Stromal cell of bone marrow (primary cell): ENCODE measurements around the gene STAB1.

Experiments used
- DNase-seq: peaks from one replicate; pipeline ENCODE4 v3.0.0-alpha.2; 2012; ENCODE audit warnings: low read depth

STAB1 gene

DNA sequence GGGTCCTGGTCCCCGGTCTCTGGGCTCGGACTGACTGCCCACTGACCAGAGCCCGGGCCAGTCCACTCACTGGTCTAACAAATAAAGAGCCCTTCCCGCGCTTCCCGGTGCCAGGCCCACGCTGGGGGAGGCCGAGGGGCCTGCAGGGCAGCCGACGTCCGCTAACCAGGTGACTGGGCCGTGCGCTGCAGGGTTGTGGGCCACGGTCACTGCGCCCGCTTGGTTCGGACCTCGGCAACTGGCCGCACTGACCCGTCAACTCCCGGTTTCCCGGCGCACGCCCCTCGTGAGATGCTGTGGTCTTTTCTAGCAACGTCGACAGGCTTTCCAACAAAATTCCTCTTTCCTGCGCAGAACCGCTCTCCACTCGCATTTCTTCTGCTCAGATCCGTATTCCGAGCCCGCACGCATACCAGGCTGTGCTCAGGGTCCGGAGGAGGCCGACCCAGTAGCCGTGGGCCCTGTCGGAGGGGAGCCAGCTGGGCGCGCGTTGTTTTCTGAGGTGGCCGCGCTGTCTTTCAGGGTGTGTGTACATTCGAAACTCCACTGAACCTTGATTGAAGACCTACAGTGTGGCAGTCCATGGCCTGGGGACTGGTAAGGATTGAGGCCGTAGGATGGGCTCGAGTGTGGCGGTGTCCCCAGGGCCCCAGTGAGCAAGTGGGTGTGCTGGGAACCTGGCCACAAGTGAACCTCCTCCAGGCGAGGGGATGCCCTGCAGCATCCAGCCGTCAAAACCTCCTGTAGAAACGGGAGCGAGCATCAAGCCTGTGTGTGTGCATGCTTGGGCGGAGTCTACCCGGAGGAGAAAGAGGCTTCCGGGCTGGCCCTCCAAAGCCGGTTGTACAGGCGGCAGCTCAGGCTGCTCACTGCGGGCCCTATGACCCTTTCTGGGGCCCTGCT is 39.4 kb downstream of the STAB1 start:
- no peak for DNase-seq

DNA sequence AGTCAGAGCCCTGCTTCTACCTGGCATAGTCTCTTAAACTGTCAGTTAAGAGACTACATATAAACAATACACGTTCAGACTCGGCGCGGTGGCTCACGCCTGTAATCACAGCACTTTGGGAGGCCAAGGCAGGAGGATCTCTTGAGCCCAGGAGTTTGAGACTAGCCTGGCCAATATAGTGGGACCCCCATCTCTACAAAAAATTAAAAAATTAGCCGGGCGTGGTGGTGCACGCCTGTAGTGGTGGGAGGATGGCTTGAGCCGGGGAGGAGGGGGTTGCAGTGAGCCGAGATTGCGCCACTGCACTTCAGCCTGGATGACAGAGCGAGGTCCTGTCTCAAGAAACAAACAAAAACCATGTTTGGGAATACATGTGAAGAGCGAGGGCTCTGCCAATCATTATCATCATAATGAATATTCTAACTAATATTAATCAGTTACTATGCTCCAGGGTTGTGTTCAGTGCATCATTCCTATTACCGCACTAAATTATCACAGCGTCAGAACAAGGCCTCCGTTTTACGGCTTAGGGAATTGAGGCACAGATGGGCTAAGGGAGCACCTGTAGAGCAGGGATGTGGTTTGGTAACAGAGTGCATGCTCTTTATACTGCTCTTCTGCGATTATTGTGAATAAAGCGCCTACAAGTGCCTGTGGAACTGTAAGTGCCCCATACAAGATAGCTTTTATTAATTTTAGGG is 40.4 kb downstream of the STAB1 start:
- DNase-seq, result no peak

DNA sequence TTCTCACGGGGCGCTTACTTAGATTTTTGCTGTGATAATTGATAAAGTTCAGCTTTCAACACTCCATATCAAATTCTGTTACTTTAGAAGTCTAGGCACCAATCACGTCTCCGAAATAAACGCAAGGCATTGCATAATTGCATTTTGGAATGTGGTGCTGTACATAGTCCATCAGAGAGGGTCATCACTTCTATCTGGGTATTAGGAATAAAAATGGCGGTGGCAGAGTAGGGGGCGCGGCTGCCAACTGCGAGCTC is 40.9 kb downstream of the STAB1 start:
- DNase-seq, result no peak

DNA sequence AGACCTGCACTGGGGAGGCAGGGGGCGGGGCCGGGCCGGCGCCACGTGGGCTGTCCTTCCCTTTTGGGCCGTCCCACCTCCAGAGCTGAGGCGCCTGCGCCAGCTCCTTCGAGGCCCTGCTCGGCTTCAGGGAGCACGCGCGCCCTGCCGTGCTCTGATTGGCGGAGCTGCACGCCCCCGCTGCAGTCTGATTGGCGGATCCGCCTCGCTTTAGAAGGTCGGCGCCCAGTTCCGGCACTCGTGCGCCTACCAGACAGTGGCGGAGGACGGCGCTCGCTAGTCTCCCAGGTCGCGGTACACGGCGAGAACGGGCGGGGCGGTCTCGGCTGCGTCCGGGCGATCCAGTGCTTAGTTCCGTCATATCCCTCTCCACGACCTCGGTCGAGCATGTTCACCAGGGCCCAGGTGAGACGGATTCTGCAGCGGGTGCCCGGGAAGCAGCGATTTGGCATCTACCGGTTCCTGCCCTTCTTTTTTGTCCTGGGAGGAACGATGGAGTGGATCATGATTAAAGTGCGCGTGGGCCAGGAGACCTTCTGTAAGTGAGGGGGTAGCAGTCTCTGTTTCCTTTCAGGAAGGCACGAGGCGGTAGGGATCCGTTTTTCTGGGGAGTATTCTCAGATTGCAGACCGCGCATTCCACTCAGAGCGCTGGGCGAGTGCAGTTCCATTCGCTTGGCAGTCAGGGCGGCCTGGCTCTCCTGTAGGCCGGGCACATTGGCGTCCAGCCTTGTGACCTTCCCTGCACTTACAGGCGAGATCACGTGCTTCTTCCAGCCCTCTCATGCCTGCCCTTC is 41.4 kb downstream of the STAB1 start, which contains the start of gene UQCC5:
TSS of gene UQCC5 (plus strand) at position 237 of the 796 bp plus-strand sequence. CDS start at position 388, 151 bp downstream.
- peak; percentile 97 for DNase-seq

DNA sequence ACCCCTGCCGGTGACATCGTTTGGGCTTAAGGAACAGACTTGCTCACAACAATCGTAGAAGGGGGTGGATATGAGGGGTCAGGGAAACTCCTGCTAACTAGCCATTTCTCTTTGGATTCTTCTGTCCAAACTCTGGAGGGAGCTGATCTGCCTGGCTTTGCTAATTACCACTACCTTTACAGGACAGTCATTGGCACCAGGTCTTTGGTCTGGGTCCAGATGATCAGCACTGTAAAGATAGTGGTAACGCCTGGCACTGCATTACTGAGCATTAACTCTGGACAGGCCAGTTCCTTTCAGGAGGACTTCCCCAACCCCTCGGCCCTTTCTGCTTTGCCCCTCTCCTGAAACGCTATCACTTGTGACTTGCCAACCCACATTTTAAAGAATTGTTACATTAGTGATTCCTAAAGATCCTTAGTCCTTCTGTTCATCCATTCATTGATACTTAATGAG is 42.1 kb downstream of the STAB1 start:
- DNase-seq, result no peak

DNA sequence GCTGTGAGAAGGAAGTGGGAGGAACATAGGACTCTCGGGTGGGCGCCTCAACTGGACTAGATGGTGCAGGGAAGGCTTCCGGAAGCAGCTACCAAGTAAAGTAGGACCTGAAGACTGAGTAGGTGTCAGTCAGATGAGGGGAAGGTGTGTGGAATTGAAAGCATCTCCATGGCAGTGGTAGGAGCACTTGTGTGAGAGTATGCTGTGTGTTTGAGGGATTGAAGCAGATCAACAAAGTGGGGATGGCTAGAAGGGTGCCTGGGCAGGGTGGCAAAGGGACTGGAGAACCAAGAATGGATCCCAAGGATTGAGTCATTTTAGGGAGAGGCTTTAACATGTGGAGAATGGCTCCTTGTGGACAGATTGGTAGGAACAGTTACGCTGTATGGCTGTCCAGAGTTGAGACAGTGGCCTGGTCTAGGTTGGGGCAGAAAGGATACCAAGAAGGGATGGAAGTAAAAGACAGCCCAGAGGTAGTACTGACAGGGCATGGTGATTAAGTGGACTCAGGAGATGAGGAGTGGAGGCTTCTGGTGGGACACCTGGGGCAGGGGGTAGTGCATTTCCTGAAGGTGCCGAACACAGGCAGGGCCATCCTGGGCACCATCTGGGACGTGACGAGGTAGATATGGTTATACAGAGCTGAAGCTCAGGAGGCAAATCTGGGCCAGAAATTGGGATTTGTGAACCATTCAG is 42.7 kb downstream of the STAB1 start:
- no peak for DNase-seq

DNA sequence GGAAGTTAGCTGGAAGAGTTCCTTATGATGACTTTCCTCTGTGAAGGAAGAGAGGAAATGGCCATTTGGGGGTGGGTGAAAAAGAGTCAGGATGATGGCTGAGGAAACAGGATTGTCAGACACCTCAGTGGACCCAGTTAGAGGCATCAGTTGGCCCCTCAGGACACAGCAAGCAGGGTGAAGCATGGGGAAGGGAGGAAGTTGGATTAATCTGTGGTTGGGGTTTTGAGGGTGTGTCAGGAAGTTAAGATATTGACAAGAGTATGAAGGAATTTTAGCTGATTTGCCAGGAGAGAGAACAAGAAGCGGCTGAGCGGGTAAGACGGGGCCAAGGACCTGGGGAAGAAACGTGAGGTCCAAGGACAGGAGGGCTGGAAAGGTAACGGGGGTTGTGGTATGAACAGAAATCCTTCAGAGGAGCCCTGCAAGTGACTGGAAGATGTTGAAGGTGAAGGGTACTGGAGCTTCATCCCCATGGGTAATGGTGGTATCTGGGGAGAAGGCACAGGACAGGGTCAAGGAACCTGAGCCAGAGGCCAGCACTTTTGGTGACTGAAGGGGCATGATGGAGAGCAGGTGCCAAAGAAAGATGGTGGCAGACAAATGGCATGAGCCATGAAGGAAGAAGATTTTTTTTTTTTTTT is 44.0 kb downstream of the STAB1 start:
- DNase-seq, result no peak

DNA sequence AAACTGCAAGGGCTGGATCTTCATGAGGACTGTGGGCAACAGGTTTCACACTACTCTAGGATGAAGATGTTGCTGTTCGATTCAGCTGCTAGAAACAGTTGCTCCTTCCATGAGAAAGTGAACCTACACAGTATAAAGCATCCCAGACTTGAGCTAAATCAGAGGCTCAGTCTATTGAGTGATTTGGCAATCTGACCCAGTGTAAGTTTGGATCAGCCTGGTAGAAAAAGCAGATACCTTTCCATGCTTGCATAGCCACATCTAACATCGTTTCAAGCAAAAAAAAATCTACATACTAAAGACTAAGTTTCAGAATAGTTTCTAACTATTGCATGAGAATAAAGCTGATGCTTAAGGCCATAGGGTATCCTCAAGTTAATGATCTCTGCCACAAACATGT is 45.9 kb downstream of the STAB1 start:
- DNase-seq, result no peak

DNA sequence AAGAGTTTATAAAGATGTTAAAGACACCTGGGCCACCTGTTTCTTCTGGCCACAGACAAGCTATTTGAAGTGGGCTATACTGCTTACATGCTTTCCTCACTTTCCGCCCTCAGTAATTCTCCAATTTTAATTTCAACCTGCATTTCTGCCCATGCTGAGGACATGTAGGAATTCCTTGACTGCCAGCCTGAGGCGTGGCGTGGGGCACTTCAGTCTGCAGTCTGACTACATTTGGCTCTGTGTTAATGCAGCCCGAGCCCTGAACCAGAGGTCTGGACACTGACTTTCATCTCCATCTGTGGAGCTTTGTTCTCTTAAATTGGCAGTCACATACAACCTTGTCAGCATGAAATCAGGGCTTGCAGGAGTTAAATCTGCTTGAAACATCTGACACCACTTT is 49.8 kb downstream of the STAB1 start:
- DNase-seq, result no peak

DNA sequence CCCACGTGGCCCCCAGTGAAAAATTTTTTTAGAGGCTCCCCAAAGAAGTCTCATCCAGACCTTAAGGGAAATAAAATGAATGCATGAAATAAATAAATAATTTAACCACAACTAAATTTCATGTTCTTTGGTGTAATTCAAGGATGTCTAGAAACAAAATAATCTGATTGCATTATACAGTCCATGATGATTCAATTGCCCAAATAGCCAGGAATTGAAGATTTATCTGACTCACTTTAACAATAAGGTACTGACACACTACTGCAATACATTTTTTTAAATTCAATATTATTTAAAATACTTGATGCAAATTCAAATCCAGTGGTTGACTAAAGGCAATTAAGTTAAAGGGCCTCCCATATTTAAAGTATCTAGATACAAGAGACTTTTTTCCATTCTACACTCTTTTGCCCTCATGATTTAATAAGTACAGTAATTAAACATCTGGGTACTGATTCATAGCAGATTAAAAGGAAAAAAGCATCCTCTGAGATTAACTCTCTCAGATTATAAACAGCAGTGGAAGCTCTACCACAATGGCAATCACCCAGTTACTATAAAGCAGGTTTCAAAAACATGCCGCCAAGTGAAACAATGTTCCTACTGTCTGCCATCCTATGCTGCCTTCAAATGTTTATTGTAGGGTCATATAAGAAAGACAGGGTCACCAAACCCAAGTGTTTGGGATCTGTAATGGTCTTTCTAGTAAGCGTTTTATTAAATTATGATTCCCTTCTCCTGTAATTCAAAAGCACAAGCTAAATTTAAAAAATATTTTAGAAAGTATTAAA is 51.2 kb downstream of the STAB1 start:
- no peak for DNase-seq

DNA sequence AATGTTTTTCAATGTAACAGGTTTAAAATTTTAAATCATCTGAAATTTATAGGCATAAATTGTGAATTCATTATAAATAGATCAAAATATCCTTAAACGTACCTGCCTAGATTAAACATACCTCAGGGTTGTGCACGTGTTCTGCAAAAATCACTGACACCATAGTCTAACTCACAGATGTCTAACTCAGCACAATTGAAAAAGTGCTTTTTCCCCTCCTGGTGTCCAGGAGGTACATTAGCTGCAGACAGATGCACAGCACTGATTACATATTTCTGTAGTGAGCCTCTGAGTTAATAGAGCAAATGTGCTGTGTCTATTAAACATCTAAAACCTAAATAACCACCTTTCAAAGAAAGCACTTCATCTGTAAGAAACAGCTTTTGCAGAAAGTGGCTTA is 52.0 kb downstream of the STAB1 start:
- no peak for DNase-seq

DNA sequence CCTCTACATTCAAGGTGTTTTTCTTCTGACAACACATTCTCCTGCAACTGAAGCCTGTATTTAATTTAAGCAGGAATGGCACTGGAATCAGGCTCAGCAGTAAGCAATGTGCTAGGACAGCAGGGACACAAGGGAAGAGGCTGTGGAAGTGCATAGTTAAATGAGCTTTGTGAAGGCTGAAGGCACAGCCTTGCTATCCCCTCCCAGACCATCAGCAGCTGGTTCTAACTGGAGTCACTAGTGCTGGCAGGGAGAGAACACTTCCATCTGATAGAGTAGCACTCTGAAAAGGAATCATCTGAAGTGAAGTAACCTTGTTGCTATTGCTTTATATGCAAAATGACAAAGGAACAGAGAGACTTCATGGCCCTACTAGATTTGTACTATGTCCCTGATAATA is 56.0 kb downstream of the STAB1 start:
- DNase-seq, result no peak

DNA sequence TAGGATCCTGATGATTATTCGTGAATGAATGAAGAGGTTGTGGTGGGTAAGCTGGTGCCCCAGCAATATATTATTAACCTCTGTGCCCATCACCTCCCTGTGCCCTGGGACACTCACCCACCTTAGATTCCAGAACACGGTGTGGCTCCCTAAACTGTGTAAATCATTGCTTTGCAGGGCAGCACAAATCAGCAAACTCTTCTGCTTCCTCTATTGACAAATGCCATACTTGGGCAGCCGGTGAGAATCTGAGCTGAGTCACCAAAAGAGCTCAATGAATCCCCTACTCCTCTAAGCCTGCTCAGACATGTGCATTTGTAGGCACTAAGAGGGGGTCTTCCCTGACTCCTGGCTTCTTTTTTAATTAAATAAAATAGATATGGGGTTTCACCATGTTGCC is 57.0 kb downstream of the STAB1 start:
- DNase-seq, result no peak

DNA sequence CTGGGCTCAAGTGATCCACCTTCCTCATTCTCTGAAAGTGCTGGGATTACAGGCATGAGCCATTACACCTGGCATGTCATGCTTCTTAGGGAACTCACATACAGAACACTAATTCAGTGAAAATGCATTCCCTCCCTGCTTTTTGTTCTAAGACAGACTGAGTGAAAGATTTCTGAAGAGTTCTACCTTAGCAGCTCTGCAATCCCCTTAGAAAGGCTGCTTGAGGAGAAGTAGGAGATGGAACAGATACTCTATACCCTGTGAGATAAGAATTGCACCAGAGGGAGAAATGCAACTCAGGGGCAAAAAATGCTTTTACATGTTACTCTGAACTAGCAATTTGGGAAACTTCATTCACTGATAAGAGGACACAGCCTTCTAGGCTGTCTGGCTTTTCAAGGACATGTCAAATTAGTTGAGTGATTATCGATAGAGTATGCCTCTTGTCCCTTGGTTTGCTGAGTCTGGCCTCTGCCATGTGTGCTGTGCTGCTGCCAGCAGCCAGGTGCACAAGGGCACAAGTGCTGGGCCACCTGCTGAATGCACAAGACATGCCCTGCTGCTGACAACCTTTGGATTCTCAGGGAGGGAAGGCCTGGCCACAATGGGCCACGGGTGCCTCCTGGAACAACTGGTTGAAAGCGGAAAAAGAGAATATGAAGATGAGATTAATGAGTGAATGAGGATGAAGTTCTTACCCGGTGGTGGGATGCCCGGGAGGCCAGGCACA is 59.1 kb downstream of the STAB1 start:
- DNase-seq, result no peak

DNA sequence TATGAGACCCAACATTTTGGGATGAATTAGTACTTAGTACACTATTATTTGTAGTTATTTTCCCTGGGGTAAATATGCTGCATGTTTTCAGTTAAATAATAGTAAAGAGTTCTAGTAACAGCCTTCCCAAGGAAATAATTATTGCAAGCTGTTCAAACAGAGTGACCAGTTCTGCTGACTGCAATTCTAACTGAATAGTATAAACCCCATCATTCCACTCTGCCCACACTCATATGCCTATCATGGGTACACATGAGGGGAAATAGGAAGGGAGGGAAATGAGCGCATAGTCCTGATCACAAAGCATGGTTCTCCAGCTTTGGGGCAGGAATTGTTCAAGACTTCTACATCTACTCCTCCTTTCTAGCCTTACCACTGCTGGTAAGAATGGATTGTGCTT is 59.9 kb downstream of the STAB1 start:
- DNase-seq, result no peak

DNA sequence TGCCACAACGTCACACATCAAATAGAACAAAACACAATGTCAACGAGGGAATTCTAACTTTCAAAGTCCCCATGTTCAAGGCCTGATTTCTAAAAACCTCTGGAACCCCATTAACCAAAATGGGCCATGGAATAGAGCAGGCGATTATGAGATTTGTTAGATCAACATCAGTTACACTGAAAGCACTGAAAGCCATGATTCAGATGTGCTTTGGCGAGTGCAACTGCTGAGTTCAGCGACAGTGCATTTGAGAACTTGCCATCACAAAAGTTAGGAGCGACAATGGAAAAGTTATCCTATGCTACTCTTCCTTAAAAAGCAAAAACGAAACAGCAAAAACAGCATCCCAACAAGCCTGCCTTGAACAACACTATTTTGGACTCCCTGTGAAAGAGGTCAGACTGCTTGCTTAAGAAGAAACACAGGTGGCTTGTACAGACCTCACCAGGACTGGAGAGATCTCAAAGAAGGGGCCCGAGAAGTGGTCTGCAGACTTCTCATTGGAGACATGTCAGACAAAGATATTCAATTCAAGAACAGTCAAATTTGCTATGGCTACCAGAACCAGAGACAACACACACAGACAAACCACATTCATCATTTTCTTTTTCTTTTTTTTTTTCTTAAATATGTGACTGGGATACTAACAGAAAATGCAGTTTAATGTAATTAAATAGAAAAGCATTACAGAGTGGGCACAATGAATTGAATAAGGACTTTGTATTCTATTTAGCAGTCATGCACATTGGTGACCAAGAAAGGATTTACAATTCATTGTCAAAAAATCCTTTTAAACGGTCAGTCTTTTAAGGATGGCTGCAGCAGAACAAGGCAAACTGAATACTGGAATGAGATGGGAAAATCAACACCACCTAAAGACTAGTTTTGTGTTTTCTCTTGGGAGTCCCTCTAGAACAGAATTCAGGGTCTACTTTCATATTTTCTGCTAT is 62.1 kb downstream of the STAB1 start:
- DNase-seq, result no peak

DNA sequence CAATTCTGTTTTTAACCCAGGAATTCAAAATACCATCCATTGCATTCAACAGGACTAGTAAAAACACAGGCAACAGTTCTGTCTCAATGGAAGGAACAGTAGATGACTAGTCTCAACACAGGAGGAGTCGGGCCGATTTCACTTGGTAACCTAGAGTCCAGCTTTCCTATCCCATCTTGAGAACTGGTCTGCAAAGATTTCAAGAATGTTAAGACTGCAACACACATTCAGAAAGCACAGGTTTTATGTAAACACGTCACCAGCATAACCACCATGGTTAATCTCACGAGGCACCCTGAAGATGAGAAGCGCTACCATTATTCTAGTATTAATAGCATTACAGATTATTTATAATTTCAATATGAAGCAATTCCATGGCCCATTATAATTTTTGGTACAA is 63.3 kb downstream of the STAB1 start:
- no peak for DNase-seq

DNA sequence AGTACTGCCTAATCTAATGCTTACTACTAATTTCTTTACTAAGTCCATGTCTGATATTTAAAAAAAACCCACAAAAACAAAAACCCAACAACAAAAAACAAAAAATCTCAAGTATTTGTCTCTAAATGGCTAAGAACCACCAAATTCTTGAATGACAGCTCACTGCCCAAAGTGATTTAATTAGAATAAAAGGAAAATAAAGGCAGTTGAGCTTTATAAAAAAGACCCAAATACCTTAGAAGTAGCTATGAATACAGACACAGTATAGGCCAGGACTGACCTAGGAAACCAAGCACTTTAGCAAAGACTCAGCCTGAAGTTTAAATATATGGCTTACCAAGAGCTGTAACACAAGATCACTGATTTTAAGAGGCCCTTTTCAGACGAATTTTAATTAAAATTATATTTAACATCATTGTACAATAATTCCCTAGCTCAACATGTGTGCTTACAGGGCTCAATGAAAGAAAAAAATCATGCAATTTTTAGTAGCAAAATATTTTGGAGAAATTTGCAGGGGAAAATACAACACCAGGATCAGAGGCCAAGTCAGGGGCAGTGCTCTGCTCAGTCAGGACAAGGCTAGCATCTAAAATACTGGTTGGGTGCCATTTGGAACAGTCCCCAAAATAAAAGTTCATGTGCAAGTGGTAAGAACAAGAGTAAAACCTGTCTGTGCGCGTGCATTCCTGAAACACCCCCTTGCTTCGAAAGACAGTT is 66.0 kb downstream of the STAB1 start:
- no peak for DNase-seq
